SJSA1 (cell line): Measurements from ENCODE around the gene RUNDC3A. TPM values are rescaled to one million over a fixed set of nuclear protein-coding genes. Genes with fewer than 3 reads are reported as not detected.

ENCODE experiments used
- DNase-seq, 2 experiments: peaks; one replicate each; pipeline ENCODE4 v3.0.0-alpha.2; 2015 to 2020; ENCODE audit warnings: low spot score in 2 of 2, low read depth in 1 of 2
- H3K27ac ChIP-seq: fragments of 250-450 bp; sonication (Bioruptor Pico); 2 replicates; pipeline ENCODE4 v1.5.1; 2020; ENCODE audit warnings: mild to moderate bottlenecking, moderate library complexity
- H3K27me3 ChIP-seq: fragments of 250-450 bp; sonication (Bioruptor Pico); replicated peaks from 2 replicates; pipeline ENCODE4 v1.5.1; 2020; ENCODE audit warnings: mild to moderate bottlenecking, moderate library complexity
- H3K36me3 ChIP-seq: fragments of 250-450 bp; sonication (Bioruptor Pico); 2 replicates; pipeline ENCODE4 v1.5.1; 2020; ENCODE audit warnings: mild to moderate bottlenecking
- H3K4me1 ChIP-seq: fragments of 250-450 bp; sonication (Bioruptor Pico); replicated peaks from 2 replicates; pipeline ENCODE4 v1.6.1; 2021; ENCODE audit warnings: mild to moderate bottlenecking
- H3K4me3 ChIP-seq: fragments of 250-450 bp; sonication (Bioruptor Pico); 2 replicates; pipeline ENCODE4 v1.5.1; 2020; ENCODE audit warnings: mild to moderate bottlenecking
- H3K9me3 ChIP-seq: fragments of 250-450 bp; sonication (Bioruptor Pico); replicated peaks from 2 replicates; pipeline ENCODE4 v1.5.1; 2020; ENCODE audit warnings: mild to moderate bottlenecking
- total RNA-seq: library from RNA; depleted of rRNA; stranded (reverse); fragments of >200 nt; shearing (Covaris generic); gene quantifications from 2 replicates; pipeline ENCODE4 v1.2.3, GENCODE V29; 2014

RUNDC3A gene
- total RNA-seq, 1 experiment from 2014 or later = not detected

DNA sequence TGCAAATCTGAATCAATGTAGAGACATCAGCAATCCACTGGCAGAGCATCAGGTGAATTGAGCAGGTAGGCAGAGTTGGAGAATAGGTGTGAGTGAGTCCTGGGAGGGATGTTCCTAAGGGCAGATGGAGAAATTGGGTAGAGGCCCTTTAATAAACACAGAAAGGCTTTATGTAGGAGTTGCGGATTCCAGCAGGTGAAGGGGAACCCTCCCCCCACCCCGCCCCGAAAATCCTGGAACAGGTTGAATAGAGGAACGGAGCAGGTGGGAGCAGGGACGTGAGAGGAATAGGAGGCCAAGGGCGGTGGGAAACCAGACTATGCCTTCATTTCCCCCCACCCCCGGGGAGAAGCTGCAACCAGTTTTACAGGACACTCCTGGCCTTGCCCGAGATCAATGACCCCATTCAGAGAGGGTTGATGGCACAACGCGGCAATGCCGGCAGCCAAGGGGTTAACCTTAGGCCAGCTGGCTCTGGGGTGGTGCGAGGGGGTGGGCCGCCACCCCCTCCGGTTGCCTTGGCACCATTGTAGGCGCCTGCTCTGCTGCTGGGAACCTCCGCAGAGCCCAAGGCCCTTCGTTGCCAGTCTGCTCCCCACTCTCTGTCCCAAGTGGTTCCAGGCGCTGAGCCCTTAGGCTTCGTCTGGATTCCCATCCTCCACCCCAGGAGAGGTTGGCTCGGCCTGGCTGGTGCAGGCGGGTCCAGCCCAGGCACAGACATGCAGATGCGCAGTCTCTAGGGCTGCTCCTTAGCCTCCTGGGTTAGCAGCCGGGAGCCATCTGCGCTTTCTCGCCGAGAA is 814 bp upstream of the RUNDC3A start:
- no peak overlapping the region for H3K4me3 ChIP-seq
- DNase-seq = no peak

DNA sequence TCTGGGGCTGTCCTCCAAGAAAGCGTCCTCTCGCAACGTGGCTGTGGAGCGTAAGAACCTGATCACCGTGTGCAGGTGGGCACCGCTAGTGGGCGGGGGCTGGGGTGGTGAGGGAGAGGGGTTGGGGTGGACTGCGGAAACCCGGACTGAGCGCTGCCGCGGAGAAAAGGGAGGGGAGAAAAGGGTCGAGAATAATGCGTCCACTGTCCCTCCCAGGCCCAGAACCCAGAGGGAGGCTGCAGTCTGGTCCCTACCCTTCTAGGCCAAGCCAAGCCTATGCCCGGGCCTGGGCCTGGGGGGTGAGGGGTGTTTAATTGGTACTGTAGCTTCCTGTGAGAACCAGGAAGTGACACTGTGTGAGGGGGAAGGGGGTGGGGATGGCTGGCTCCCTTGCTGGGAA is 464 bp downstream of the RUNDC3A start:
- no peaks in the 10 kb centered on the region for H3K36me3 ChIP-seq
- 0 out of 2 replicates have a peak, but pooled peaks cover 3% of the 10 kb centered on the region for H3K4me1 ChIP-seq
- H3K4me3 ChIP-seq = no peak overlapping the region
- peaks cover 54% of the 10 kb centered on the region for H3K27me3 ChIP-seq
- DNase-seq = no peak
- no peaks in the 10 kb centered on the region; the same call in 1 of the 2 replicates for H3K9me3 ChIP-seq
- H3K27ac ChIP-seq = no peak overlapping the region

More for the DNA sequence above, 814 bp upstream of the RUNDC3A start:
- H3K9me3 ChIP-seq = no peaks in the 10 kb centered on the region; the same call in 1 of the 2 replicates
- no peak overlapping the region for H3K27ac ChIP-seq
- 0 out of 2 replicates have a peak, but pooled peaks cover 3% of the 10 kb centered on the region for H3K4me1 ChIP-seq
- peaks cover 52% of the 10 kb centered on the region for H3K27me3 ChIP-seq
- no peaks in the 10 kb centered on the region for H3K36me3 ChIP-seq

GRCh38 chr17:44309472-44309871 is 1.1 kb downstream of the RUNDC3A start:
- 0 out of 2 replicates have a peak, but pooled peaks cover 3% of the 10 kb centered on the region for H3K4me1 ChIP-seq
- H3K27ac ChIP-seq = no peak overlapping the region
- H3K4me3 ChIP-seq = no peak overlapping the region
- H3K27me3 ChIP-seq = peaks cover 56% of the 10 kb centered on the region
- no peak for DNase-seq
- no peaks in the 10 kb centered on the region; the same call in 1 of the 2 replicates for H3K9me3 ChIP-seq
- H3K36me3 ChIP-seq = no peaks in the 10 kb centered on the region

DNA sequence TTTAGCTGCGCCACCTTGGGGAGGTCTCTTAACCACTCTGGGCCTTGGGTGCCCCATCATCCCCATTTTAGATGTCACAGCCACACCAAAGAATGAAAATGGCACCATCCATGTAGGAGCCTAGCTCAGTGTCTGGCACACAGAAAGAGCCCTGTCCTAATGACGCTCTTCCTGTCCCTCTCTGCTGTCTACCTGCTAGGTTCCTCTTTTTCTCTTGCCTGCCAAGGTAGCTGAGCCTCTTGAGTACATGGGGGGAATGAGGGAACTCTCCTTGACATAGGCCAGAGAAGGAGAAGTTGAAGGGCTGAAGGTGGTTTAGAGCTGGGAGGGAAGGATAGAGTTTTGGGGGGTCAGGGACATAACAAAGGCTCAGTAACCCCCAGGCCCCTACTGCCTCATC is 1.8 kb downstream of the RUNDC3A start:
- Histone ChIP-seq H3K36me3 (no peaks in the 10 kb centered on the region), H3K9me3 (no peaks in the 10 kb centered on the region; the same call in 1 of the 2 replicates), H3K27me3 (peaks cover 57% of the 10 kb centered on the region), H3K27ac (no peak overlapping the region), H3K4me1 (peaks cover 7% of the 10 kb centered on the region; the same call in 1 of the 2 replicates), H3K4me3 (no peak overlapping the region)
- DNase-seq = no peak

- no peak overlapping the region for H3K27ac ChIP-seq
- no peaks in the 10 kb centered on the region for H3K36me3 ChIP-seq
- no peak overlapping the region for H3K4me3 ChIP-seq
- H3K9me3 ChIP-seq = no peaks in the 10 kb centered on the region; the same call in 1 of the 2 replicates
- peaks cover 62% of the 10 kb centered on the region for H3K27me3 ChIP-seq
- H3K4me1 ChIP-seq = peaks cover 7% of the 10 kb centered on the region; the same call in 1 of the 2 replicates
- no peak for DNase-seq
Measured at GRCh38 chr17:44310609-44311376, 2.4 kb downstream of the RUNDC3A start.

DNA sequence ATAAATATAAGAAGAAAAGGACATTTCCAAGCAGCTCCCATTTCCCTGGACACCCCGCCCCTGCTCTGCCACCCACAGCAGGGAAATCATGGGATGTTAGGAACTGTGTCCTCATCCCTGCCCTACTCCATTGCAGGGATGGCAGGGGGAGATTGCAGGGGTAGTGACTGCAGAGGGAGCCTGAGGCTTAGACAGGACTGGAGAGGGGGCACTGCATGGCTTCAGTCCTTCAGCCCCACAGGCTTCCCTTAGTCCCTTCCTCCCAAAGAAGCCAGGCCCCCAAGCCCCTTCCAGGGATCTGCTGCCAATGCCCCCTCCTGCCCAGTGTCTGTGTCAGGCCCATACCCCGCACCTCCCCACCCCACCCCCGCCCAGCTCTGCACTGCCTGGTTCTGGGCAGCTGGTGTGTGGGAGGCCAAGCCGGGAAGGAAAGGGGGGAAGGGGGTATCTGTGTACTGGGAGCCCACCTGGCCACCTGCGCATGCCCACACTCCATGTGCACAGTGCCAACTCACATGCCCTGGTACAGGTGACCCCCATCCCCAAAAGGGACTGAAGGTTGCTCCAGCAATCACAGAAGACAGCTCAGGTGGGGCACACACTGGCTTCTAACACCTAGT is 3.3 kb downstream of the RUNDC3A start:
- no peaks in the 10 kb centered on the region; the same call in 1 of the 2 replicates for H3K9me3 ChIP-seq
- no peak overlapping the region for H3K27ac ChIP-seq
- H3K36me3 ChIP-seq = no peaks in the 10 kb centered on the region
- peaks cover 64% of the 10 kb centered on the region for H3K27me3 ChIP-seq
- DNase-seq = no peak
- H3K4me1 ChIP-seq = peaks cover 7% of the 10 kb centered on the region; the same call in 1 of the 2 replicates
- no peak overlapping the region for H3K4me3 ChIP-seq

- peaks cover 65% of the 10 kb centered on the region for H3K27me3 ChIP-seq
- no peaks in the 10 kb centered on the region for H3K36me3 ChIP-seq
Measured at GRCh38 chr17:44312396-44313104, 4.1 kb downstream of the RUNDC3A start.

DNA sequence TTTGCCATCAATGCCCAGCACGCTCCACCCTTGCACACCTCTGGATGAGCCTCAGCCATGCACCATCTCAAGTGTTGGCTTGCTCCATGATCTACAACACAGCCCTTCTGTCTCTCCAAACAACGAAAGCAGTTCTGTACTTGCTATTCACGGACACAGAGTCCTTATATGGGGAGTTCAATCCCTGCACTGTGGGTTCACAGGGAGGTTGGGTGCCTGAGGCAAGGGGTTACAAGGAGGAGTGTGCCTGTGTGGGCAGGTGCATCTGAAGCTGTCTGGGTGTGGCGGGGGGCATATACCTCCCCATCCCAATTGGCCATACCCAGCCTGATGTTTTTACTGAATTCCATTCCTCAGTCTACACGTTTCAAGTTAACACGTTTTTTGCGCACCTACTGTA is 5.6 kb downstream of the RUNDC3A start:
- peaks cover 5% of the 10 kb centered on the region; the same call in 1 of the 2 replicates for H3K4me1 ChIP-seq
- no peak overlapping the region for H3K4me3 ChIP-seq
- peaks cover 64% of the 10 kb centered on the region for H3K27me3 ChIP-seq
- no peak for DNase-seq
- H3K36me3 ChIP-seq = peaks cover 2% of the 10 kb centered on the region; the same call in 1 of the 2 replicates
- no peak overlapping the region for H3K27ac ChIP-seq
- no peaks in the 10 kb centered on the region; the same call in 1 of the 2 replicates for H3K9me3 ChIP-seq

More at GRCh38 chr17:44312396-44313104, 4.1 kb downstream of the RUNDC3A start:
- Histone ChIP-seq H3K4me3 (no peak overlapping the region), H3K27ac (no peak overlapping the region), H3K4me1 (peaks cover 7% of the 10 kb centered on the region; the same call in 1 of the 2 replicates), H3K9me3 (no peaks in the 10 kb centered on the region; the same call in 1 of the 2 replicates)
- no peak for DNase-seq

DNA sequence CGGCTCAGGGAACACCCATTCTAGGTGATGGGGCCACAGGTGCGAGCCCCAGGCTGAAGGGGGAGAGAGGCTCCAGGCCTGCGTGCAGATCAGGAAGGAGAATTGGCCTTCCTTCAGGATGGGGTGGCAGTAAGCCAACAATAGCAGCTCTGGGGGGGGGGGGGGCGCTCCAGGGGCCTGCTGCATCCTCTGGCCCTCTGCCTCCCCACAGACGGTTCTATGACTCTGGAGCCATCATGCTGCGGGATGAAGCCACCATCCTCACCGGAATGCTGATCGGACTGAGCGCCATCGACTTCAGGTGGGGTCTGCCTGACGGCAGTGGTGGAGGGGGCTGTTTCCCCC is 6.1 kb downstream of the RUNDC3A start:
- no peak overlapping the region for H3K4me3 ChIP-seq
- peaks cover 59% of the 10 kb centered on the region for H3K27me3 ChIP-seq
- H3K36me3 ChIP-seq = peaks cover 6% of the 10 kb centered on the region
- peaks cover 5% of the 10 kb centered on the region; the same call in 1 of the 2 replicates for H3K4me1 ChIP-seq
- H3K9me3 ChIP-seq = no peaks in the 10 kb centered on the region; the same call in 1 of the 2 replicates
- H3K27ac ChIP-seq = no peak overlapping the region
- DNase-seq = no peak

GRCh38 chr17:44314869-44315661 is 6.7 kb downstream of the RUNDC3A start:
- DNase-seq = no peak
- Histone ChIP-seq H3K4me3 (no peak overlapping the region), H3K36me3 (peaks cover 12% of the 10 kb centered on the region), H3K27ac (no peak overlapping the region), H3K9me3 (no peaks in the 10 kb centered on the region; the same call in 1 of the 2 replicates), H3K27me3 (peaks cover 54% of the 10 kb centered on the region), H3K4me1 (peaks cover 5% of the 10 kb centered on the region; the same call in 1 of the 2 replicates)

DNA sequence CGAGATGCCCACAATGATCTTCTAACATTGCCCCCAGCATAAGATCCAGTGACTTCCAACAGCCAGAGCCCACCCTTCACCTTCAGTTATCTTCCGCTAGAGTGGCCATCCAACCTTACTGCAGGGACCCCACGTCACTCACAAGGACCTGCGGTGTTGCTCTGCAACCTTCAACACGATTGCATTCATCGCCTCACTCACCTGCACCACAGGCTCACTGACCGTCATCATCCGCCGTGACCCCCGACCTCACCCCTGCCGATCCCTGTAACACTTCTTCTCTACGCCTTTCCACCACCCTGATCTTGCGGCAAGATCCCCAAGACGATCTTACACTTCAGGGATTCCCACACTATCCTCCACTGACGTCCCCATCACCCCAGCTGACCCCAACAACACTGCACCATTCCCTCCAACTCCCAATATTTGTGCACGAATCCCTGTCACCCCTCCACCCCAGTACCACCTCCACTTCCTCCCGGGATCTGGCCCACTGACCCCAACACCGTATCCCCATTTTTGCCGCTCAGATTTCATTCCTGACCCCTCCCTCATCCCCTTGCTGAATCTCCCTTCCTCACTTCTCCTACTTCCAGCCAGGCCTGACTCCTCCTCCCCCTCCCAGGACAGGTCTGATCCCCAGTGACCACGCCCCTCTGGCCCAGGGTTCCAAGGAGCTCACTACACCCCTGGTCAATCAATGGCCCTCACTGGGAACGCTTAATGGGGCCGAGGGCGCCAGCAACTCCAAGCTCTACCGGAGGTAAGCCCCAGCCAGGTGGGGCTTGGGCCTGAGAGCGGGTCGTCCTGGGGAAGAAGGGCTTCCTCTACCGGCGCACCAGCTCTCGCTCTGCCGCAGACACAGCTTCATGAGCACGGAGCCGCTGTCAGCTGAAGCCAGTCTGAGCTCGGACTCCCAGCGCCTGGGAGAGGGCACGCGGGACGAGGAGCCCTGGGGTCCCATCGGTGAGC is 7.6 kb downstream of the RUNDC3A start:
- no peak overlapping the region for H3K27ac ChIP-seq
- no peak for DNase-seq
- peaks cover 5% of the 10 kb centered on the region; the same call in 1 of the 2 replicates for H3K4me1 ChIP-seq
- H3K4me3 ChIP-seq = no peak overlapping the region
- H3K27me3 ChIP-seq = peaks cover 54% of the 10 kb centered on the region
- no peaks in the 10 kb centered on the region; the same call in 1 of the 2 replicates for H3K9me3 ChIP-seq
- H3K36me3 ChIP-seq = peaks cover 22% of the 10 kb centered on the region
